Measurements from ENCODE around the gene FBXO4.
"Not testable (repeated sequence)": the region's sequence is repeated elsewhere in the genome, so short reads cannot be mapped to it uniquely, and the experiment has no call there.

FBXO4 gene

DNA sequence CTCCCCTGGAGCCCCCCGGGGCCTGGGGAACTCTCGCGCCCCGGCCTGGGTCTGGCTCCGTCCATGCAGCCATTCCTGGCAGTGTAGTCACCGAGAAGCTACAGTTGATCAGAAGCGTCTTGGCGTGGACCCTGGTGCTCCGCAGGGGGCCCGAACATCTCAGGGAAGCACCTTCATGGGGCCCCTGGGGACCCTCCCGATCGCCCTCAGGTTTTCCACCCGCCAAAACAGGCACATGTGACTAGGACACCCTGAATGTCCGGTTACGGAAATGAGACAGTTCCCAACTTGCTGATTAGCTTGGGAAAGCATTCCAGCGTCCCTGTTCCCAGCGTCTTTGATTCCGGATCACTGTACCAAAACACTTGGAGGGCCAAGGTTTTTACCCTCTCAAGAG, 472 bp downstream of the FBXO4 start:
- peak; percentile 54 for DNase-seq

DNA sequence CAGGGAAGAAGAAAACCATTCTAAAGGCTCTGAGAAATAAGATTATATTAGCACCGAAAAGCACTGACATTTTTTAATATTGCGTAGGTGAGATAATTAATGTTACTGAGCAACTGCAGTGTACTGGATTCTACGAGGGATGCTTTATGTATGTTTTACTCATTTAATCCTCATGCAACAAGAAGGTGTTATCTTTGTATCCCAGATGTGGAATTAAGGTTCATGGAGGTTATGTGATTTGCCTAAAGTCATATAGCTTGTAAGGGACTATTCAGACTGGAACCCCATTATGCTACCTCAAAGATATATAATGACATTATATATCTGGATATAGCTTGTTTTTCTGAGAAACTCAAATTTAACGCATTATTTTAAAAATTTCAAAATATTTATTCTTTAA, 2.5 kb downstream of the FBXO4 start:
- DNase-seq: no peak

DNA sequence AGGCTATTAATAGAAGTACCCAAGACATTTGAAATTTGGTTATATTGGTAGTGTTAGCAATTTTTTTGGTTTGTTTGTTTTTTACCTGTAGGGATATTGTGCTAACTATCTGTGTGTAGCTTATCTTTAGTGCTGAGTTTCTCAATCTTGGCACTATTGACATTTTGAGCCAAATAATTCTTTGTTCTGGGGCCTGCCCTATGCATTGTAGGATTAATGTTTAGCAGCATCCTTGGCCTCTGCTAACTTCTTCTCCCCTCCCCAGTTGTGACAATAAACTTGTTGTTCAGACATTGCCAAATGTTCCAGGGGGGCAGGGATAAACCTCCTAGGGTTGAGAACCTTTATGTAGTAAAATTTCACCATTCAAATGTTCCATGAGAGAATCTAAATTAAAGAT, 4.0 kb downstream of the FBXO4 start:
- no peak for DNase-seq

DNA sequence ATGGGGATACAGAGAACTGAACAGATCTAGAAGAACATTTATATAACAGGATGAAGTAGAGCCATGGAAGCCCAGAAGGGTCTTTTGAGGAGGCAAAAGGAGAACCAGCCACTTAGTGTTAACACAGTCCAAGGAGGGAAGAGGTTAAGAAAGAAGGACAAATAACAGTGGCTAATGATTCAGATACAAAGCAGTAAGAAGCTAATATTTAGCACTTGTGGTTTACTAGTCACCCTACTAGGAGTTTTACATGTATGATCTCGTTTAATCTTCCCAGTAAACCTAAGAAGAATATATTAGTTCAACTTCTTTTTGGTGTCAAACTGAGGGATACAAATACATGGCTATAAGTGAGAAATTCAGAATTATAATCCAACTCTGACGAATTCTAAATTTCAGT, 7.7 kb downstream of the FBXO4 start:
- DNase-seq: no peak

DNA sequence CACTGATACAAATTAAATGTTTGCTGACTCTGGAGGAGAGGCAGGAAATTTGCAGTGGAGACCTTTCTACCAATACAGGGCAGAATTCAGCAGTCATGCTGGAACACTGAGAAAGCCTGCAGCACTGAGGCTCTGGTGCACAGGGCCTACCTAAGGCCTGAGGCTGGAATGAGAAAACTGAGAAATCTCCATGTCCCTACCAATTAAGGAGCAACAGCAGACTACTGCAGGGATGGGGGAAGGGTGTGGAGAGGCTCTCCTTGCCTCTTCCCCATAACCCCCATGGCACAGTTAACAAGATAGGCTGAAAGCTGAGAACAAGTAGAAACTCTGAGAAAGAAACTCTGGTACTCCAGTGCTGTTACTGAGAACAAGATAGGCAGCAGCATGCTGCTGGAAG, 10.5 kb downstream of the FBXO4 start:
- no peak for DNase-seq

DNA sequence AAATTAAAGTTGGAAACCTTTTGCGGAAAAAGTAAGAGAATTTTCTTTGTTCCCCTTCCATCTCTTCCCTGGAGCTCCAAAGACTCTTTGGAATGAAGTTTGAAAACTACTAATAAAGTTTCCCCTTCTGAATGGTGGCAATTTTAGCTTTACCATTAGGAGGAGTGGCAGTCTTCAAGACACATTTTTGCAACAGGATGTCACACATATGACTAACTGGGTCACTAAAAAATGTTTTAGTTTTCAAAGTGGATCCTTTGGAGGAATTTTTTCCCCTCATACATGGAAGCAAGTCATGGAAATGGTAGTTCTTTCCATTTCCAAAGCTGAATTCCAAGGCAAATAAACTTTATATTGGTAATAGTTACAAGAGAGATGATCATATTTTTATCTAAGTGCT, 15.6 kb downstream of the FBXO4 start:
- no peak for DNase-seq

DNA sequence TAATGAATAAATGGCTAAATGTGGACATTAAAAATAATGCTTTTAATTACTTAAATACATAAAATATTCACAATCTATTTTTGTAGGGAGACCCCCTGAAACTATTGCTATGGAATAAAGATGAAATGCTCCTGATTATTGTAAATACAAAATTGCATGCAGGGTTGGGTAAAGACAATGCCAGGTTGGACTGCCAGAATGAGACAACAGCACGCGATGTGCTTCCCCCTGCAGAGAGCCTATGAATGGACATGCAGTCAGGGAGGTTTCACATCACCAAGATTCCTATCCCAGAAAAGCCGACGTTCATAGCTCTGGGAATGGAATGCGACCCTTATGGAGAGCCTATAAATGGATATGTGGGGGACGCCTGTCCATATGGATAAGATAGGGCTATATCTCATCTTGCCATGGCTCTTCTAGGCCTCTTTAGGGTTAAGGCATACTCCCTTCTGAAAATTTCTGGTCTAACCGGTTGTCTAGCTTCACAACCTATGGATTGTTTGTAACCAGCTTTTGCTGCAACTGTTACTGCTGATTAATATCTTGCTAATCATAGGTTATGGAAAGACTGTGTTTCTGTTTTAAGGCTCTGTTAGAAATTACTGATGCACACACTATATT, 20.4 kb downstream of the FBXO4 start:
- not testable (repeated sequence) for DNase-seq

DNA sequence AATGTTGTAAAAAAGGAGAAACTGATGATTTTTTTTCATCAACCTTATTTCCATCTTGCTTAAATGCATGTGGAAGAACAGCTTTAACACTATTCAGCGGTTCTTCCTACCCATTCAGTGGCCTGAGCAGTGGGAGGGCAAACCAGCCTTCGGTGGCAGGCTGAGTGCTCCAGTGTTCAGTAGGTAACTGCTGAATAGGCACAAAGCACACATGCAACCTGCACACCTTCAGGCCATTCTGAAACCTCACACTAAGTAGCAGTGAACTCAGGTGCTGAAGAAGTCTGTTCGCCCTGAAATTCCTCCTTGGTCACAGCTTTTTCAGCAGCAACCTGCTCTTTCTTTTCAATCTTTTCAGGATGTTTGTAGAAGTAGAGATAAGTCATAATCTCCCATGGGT, 26.1 kb downstream of the FBXO4 start:
- DNase-seq: no peak

DNA sequence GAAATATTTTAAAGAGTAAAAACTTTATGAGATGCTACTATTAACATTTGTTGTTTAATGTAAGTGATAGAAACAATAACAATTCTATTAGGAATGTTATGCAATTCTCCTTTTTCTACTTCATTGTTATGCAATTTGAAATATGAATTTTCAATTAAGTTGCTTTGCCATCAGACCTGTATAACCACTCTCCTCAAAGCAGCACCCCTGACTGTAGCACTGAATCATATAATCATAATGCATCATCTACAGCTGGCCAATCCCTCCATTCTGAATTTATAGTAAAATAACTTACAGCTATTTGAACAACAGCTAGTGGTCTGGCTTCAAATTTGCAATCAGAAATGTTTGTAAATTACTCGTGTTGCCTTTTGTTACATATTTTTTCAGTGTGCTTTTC, 29.2 kb downstream of the FBXO4 start:
- no peak for DNase-seq

DNA sequence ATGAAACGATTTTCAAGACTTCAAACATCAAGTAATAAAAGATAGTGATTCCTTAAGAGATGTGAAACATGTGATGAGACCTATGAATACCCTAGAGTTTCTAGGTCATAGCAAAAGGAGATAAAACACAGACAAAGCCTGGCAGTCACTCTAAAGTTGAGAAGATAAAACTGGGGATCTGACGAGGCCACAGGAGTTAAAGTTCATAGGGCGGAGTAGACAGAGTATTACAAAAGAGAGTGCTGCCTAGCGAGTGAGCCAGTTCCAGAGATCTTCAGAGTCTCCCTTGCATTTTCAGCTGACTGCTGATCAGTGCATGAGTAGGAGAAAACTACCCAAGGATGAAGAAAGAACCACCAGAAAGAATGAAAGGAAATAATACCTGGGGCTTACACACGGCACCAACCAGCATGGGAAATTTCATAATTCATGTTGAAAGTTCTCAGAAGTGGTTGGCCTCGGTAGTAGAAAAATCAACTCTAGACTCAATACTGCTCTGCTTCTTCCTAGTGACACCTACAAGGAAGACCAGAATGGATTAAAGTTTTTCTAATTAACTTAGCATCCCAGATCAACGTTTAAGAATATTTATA, 30.4 kb downstream of the FBXO4 start:
- no peak for DNase-seq

DNA sequence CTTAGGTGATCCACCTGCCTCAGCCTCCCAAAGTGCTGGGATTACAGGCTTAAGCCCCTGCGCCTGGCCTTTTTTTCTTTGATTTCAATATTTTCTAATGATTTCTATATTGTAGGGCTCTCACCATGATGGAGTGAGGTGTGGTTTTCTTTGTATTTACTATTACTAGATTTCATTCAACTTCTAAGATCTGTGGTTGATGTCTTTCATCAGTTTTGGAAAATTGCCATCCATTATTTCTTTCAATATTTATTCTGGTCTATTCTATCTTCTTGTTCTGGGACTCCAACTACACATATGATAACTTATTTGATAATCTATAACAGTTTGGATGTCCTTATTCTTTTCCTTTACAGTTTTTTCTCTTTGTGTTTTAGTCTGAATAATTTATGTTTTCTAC, 31.9 kb downstream of the FBXO4 start:
- DNase-seq: no peak

DNA sequence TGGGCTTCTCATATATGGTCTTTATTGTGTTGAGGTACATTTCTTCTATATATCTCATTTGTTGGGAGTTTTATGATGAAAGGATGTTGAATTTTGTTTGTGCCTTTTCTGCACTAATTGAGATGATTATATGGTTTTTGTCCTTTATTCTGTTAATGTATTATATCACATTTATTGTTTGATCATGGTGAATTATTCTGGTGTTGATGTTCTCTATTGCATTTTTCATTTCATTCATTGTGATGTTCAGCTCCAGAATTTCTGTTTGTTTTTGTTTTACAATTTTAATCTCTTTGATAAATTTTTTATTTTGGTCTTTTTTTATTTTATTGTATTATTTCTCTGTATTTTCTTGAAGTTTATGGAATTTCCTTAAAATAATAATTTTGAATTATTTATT, 35.4 kb downstream of the FBXO4 start:
- DNase-seq: no peak

DNA sequence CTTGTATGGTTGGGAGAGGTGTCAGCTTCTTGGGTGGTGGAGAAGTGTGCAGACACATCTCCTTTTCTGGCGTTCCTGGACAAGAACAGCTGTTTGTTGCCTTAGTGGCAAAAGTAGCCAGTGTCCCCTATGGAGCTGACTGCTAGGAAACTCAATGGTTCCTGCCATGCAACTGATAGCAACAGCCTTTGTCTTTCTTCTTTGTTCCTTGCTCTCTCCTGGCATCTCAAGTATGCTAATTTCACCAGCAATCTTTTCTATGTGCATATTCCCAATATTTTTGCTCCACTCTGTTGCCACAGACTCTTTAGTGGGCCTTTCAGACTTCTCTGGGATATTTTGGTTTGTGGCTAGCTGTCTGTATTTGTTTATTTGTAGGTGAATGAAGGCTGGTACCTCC, 36.7 kb downstream of the FBXO4 start:
- DNase-seq: no peak

DNA sequence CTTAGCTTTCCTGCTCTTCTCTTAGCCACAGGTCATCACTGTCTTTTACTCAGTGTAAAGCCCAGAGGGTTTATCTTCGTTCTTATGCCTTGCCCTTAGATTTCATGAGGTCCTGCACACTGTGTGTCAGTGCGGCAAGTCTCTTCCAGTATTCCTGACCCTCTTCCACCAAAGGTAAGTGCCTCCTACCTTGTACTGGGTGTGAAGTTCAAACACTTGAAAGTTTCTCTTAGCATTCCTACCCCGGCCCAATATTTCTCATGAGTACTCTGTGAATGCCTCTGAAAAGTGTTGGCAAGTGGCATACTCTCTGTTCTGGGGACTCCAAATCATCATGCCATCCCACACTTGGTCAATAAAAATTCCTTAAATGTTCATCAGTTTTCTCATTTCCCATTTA, 37.4 kb downstream of the FBXO4 start:
- no peak for DNase-seq

DNA sequence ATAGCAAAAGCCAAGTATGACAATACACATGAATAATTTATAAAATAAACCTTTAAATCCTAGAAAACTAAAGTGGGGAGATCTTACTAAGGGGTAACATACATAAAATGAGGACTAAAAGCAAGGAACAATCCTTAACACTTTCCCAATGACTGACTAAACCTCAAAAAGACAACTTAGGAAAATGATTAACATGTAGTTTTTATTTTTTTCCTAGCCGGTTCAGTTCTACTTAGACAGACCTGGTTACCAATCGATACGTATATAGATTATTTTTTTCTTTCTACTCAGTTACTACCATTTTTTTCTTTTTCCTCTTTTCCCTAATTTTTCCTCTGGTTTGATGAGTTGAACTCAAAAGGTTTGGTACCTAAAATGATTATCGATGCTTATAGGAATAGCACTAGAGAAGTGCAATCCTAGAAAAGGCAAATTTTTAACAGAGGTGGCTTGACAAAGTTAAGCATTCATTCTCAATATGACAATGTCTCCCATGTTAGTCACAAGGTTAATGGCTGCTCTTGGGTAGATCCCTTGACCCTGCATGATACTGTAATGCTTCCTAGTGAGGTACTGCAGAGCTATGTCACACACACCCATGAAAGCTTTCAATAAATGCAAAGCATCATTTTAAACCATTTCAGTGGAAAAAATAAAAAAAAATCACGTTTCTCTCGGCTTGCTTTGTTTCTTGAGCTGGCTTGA, 41.5 kb downstream of the FBXO4 start:
- DNase-seq: no peak

DNA sequence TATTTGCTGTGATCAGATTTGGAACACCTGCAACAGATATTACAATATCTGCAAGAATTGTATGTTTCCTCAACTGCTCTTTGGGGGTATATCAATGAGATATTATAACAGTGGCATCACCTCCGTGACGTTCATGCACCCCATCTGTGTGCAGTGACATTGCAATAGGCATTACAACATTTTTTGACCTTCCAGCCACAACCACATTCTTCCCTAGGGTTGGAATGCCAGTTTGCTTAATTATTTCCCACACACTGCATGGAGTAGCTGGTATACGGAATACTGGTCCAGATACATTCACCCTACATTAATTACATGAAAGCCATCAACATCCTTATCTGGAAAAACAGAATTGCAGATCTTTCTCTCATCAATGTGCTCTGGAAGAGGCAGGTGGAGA, 42.3 kb downstream of the FBXO4 start:
- DNase-seq: no peak

DNA sequence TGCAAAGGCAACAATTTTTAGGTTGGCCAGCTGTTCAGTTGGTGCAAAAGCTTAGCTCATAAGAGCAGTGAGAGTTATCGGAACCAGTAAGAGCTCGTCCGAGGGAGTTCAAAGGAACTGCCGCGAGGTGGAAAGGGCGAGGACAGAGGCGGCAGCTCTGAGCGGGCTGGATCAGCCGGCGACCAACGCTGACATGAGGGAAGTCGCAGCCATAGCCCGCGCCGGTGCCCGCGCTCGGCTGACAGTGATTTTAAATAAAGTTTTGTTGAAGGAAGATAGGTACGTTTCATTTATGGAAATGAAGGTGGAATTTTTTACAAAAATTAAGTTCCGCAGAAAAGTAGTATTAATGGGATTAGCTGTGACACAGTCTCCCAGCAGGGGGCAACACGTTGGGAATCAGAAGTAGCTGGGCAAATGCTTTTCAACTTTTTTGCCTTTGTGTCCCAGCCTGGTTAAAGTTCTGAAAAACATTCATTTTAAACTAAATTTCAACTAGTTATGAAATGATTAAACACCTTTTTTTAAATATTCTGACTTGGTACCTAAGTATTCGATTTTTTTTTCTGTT, 43.2 kb downstream of the FBXO4 start:
- no peak for DNase-seq

DNA sequence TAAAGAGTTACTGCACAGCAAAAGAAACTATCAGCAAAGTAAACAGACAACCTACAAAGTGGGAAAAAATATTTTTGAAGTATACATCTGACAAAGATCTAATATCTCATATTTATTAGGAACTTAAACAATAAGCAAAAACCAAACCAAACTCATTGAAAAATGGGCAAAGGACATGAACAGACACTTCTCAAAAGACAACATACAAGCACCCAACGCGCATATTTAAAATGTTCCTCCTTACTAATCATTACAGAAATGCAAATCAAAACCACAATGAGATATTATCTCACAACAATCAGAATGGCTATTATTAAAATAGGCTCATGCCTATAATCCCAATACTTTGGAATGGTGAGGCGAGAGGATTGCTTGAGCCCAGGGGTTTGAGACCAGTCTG, 48.0 kb downstream of the FBXO4 start:
- no peak for DNase-seq

DNA sequence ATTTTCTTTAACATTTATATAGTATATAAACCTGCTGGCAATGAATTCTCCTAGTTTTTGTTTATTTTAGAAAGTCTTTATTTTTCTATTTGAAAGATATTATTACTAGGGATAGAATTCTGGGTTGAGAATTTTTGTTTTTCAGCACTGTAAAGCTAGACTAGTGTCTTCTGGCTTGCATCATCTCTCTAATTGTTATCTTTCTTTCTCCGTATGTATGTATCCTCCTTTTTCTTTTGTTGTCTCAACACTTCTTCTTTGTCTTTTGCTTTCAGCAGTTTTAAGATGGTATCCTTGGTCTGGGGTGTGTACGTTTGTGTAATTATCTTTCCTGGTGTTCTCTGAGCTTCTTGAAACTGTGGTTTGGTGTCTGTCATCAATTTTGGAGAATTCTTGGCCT, 48.8 kb downstream of the FBXO4 start:
- DNase-seq: no peak

DNA sequence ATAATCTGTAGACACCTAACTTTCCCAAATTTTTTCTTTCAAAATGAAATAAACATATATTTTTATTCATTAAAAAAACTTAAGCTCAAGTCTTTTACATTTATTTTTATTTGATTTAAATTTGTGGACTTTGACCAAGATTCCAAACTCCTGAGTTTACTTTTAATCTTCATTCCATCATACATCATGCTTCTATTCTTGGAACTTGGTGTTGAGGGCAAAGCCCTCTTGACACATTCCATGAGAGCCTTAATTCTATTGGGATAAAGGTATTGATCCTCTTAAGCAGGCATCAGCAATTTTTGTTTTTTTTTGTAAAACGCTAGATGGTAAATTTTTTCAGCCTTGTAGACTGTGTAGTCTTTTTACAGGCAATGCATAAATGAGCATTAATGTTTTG, 53.6 kb downstream of the FBXO4 start:
- no peak for DNase-seq

DNA sequence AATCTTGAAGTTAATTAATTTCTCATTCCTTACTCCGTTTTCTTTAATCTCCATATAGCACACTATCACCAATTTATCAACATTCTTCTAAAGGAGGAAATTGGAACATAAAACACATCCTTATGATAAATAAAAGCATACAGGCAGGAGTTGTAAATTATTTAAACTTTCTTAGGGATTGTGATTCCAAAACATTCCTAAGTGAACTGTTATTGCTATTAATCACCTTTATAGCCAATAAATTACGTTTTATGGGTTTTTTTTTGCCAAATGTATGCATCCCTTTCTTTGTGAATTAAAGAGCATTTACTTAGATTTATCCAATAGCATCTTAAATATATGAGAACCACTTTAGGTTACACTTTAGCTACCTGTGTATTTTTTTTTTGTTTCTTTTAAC, 55.3 kb downstream of the FBXO4 start:
- no peak for DNase-seq

DNA sequence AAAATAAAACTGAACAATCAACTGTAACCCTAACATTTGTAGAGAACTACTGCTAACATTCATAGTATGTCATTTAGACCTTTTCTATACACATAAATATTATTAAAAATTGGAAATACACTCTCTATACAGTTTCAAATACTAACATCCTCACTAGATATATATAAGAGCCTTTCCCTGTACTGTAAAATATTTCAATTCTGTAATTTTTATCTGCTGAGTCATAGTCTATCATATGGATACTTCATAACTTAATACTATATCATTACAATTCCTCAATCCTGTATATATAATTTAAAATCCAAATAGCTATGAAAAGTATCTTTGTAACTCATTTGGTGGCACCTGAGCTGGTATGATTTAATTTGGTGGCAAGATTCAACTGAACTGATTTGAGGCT, 55.8 kb downstream of the FBXO4 start:
- DNase-seq: no peak

DNA sequence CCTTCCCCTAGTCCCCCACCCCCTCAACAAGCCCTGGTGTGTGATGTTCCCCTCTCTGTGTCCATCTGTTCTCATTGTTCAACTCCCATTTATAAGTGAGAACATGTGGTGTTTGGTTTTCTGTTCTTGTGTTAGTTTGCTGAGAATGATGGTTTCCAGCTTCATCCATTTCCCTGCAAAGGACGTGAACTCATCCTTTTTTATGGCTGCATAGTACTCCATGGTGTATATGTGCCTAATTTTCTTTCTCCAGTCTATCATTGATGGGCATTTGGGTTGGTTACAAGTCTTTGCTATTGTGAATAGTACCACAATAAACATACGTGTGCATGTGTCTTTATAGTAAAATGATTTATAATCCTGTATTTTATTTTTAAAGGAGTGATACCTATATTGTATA, 57.8 kb downstream of the FBXO4 start:
- not testable (repeated sequence) for DNase-seq

DNA sequence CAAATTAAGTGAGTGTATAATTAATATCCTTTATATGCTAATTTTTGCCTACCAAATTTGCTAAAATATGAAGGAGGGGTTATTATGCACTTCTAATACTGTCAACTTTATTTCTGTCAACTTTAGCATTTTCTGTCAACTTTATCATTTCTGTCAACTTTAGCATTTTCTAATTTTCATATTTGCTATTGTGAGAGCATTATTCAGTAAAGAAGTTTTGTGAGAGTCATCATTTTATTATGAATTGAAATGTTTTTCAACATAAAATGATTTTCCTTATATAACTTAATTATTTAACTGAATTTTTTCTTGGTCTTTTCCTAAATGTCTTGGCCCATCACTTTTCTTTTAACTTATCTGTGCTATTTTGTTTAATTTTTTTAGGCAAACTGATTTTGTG, 58.2 kb downstream of the FBXO4 start:
- no peak for DNase-seq

Measured in femur (tissue), 1 donor.